Inflammatory macrophage (primary cell): ENCODE results near the gene CATSPERZ.
"Not testable (repeated sequence)": the region's sequence is repeated elsewhere in the genome, so short reads cannot be mapped to it uniquely, and the experiment has no call there.

Source experiments
- DNase-seq, 2 donors: peaks; one replicate each; pipeline ENCODE4 v3.0.0-alpha.2; 2020 to 2022

Gene CATSPERZ

DNA sequence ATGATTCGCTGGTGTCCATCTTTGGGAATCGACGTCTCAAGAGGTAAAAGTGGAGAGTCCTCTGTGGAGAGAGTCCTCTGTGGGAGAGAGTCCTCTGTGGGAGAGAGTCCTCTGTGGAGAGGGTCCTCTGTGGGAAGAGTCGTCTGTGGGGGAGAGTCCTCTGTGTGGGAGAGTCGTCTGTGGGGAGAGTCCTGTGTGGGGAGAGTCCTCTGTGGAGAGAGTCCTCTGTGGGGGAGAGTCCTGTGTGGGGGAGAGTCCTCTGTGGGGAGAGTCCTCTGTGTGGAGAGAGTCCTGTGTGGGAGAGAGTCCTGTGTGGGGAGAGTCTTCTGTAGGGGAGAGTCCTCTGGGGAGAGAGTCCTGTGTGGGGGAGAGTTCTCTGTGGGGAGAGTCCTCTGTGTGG, 20.9 kb downstream of the CATSPERZ start:
- DNase-seq = no peak

DNA sequence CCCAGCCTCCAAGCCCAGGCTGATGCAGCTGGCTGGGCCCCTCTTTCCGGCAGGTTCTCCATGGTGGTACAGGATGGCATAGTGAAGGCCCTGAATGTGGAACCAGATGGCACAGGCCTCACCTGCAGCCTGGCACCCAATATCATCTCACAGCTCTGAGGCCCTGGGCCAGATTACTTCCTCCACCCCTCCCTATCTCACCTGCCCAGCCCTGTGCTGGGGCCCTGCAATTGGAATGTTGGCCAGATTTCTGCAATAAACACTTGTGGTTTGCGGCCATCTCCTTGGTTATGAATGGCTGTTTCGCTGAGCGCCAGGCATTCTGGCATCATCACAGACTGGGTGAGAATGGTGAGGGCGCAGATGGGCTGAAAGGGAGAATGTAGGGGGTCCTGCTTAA, 21.4 kb downstream of the CATSPERZ start:
- DNase-seq = no peak

DNA sequence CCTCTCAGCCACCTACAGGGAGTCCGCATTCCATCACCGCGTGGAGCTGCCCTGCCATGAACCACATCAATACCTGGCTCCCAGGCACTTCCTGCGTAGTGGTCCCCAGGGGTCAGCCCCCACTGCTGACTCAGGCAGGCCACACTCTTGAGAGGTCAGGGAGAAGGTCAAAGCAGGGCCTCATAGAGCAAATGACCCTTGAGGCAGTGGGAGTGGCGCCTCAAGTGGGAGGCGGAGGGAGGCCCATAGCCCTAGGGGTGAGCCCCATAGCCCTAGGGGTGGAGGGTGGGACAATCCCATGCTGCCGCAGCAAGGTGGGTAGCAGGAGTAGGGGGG, 22.7 kb downstream of the CATSPERZ start:
- no peak for DNase-seq

DNA sequence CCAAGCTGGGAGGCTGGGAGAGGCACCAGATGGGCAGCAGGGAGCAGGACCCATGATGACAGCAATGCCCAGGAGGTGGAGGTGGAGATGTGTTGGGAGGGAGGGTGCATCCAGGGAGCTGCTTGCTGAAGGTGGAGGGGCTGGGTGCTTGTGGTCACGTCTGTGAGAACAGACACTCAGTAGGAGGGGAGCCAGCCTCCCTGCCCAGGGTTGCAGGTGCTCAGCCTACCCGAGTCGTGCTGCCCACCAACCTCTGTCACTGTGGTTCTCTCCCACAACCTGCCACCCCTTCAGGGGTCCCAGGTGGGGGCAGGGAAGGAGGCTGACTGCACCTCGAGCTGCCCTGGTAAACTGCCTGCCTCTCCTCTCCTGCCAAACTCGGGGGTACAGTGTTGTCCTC, 23.2 kb downstream of the CATSPERZ start:
- DNase-seq = no peak

DNA sequence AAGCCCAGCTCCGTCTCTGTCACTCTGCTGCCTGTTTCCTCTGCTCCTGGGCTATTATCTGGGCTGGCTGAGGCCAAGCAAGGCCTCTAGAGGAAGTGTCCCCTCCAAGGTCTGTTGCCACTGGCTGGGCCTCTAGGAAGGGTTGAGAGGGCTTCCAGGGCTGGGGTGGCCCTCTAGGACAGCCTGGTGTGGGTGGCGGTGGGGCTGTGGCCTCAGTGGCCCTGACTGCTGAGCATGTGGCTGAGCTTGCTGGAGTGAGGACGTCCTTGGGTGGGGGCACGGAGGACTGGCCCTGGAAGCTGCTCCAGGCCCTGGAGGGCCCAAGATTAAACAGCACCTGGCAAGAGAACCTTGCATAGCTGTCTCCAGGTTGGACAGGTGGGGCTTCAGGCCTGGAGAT, 23.8 kb downstream of the CATSPERZ start:
- not testable (repeated sequence) for DNase-seq

DNA sequence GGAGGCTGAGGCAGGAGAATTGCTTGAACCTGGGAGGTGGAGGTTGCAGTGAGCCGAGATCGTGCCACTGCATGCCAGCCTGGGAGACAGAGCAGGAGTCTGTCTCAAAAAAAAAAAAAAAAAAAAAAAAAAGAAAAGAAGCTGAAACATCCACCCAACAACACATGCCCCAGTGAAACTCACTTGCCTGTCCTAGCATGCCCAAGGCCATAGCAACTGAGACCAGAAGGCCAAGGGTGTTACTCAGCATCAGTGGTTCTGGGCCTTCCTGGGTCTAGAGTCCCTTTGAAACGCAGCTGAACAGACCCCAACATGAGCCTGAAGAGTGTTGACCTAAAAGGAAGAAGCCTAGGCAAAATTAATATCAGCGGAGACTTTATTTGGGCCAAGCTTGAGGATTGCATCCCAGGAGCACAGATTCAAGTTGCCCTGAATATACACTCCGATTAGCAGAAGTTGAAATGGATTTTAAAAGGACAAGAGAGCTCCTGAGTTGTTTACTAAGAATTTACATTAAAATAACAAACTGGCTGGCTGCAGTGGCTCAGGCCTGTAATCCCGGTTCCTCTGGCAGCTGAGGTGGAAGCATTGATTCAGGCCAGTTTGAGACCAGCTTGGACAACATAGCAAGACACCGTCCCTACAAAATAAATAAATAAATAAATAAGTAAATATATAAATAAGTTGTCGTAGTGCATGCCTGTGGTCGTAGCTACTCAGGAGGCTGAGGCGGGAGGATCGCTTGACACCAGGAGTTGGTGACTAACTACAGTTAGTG, 24.7 kb downstream of the CATSPERZ start:
- no peak for DNase-seq

DNA sequence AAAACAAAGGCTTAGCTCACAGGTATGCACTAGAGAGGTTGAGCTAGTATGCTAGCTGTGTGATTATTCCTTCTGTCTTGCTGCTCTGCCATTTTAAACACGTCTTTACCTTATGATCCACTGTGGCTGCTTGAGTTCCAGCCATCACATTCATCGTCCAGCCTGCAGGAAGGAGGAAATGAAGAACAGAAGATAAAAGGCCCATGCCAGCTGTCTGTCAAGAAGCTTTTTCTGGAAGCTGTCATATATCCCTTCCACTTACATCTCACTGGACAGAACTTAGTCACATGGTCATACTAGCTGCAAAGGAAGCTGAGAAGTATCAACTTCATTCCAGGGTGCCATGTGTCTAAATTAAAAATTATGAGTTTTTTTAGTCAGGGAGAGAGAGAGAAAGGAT, 27.2 kb downstream of the CATSPERZ start:
- DNase-seq = no peak

DNA sequence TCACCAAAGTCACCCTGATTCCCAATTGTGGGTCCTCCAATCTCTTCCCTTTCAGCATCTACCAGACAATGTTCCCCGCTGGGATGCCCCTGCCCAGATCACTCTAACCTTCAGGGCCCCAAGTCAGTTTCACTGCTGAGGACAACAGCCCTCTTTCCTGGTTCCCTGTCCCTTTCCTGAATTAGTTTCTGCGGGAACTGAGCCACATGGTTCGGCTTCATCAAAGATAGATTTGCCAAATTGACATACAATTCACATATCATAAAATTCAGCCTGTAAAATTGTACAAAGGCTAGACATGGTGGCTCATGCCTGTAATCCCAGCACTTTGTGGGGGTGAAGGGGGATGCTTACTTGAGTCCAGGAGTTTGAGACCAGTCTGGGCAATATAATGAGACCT, 27.8 kb downstream of the CATSPERZ start:
- DNase-seq = no peak

DNA sequence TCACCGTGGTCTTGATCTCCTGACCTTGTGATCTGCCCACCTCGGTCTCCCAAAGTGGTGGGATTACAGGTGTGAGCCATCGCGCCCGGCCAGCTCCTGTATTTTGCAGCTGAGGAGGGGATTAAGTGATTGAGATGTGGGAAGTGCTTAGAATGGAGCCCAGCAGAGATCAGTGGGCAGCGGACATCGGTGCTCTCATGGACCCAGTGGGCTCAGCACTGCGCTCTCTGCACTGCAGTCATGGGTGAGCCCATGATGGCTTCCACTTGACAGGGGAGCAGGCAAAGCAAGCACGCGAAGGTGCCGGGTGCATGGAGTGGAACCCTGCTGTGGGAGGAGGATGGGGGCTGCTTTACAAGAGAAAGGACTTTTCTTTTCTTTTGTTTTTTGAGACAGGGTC, 30.7 kb downstream of the CATSPERZ start:
- no peak for DNase-seq

DNA sequence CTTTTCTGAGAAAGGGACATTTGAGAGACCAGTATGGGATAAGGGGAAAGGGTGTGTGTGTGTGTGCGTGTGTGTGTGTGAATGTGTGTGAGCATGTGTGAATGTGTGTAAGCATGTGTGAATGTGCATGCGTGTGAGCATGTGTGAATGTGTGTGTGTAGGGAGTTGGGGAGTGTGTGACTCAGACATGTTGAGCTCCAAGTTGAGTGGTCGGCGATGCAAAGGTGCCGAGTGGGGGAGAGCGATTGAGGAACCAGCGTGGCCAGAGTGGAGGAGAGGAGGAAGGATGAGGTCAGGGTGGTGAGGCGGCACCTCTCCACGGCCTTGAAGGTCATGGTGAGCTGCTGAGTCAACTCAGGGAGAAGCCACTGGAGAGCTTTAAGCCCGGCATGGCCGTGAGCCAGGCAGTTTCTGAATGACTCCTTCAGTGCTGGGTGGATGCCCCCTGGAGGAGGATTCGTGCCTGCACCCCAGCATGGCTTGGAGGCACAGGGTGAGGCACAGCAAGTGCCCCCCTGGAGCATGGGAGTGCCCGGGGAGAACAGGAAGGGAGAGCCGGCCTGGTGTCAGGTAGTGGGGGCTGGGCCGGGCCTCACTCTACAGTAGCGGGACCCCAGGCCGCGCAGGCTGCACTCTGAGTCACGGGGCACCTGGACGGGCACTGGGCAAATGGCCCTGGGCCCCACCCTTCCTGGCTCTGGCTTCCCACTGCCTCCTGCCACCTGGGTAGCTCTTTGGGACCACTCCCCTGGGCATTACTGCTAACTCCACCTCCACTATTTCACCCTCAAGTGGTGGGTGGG, 31.6 kb downstream of the CATSPERZ start:
- DNase-seq = peak; percentile 90 to 93

DNA sequence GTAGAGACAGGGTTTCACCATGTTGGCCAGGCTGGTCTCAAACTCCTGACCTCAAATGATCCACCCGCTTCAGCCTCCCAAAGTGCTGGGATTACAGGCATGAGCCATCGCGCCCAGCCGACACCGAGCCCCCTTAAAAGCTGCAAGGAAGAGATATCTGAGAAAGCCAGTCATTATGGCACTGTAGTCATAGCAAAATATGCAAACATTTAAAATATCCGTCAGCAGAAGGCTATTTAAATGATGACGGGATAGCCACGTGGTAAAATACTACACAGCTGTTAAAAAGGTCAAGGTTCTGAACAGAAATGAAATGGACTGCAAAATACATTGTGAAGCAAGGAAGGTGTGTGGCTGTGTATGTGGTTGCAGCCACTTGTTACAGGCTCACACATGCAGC, 33.4 kb downstream of the CATSPERZ start:
- DNase-seq = no peak

DNA sequence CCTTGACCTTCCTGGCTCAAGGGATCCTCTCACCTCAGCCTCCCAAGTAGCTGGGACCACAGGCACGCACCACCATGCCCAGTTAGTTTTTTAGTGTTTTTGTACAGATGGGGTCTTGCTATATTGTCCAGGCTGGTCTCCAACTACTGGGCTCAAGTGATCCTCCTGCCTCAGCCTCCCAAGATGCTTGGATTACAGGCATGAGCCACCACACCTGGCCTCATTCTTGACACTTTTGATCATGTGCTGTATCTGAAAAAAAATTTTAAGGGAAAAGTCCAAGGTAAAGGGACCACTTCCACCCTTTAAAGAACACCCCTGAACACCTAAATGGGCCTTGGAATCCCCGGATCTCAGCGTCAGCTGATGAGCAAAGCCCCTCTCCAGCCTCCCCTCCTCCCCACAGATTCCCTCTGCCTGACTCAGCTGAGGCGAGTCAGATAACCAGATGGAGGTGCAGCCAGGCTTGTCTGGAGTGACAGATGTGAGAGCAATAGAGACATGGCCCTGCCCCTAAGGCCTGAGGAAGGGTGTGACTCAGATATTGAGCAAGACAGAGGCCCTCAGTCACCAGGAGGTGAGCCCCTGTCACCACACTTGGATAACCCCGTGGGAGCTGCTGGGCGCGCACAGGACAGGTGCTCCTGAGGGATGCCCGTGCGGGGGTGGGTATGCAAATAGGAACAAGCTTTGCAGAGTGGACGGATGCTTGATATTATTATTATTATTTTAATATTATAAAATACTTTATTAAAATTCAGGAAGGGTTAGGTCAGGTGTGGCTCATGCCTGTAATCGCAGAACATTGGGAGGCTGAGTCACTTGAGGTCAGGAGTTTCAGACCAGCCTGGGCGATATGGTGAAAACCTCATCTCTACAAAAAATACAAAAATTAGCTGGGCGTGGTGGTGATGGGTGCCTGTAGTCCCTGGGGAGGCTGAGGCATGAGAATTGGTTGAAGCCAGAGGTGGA, 34.9 kb downstream of the CATSPERZ start:
- peak; percentile 68 to 80 for DNase-seq

DNA sequence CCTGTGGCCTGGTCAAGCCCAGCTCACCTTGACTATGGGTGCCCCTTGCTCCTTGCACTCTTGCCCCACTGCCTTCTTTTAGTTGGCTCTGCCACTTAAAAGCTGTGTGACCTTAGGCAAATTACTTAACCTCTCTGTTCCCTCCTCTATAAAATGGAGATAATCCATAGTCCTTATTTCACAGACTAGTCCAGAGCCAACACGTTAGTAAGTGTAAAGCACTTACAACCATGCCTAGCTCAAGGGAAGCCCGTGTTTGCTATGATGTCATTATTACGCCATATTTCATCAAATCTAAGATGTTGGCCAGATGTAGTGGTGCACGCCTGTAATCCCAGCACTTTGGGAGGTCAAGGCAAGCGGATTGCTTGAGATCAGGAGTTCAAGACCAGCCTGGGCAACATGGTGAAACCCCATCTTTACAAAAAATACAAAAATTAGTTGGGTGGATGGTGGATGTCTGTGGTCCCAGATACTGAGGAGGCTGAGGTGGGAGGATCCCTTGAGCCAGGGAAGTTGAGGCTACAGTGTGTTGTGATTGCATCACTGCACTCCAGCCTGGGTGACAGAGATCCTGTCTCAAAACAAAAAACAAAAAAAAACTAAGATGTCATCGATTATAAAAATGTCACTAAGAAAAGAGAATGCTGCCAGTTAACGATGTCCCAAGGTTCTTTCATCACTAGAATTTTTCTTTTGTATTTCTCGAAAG, 37.5 kb downstream of the CATSPERZ start:
- no peak for DNase-seq

DNA sequence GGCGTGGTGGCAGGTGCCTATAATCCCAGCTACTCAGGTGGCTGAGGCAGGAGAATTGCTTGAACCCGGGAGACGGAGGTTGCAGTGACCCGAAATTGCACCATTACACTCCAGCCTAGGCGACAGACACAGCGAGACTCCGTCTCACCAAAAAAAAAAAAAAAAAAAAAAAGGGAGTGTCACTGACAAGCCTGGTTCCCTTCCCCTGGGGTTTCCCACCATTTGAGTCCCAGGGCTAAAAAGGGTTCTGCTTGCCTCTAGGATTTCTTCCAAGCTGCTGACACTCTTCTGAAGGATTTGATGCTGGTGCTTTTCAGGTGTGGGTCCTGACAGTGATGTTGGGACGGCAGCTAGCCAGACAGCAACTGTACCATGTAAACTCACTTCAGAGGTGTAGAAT, 38.6 kb downstream of the CATSPERZ start:
- no peak for DNase-seq

DNA sequence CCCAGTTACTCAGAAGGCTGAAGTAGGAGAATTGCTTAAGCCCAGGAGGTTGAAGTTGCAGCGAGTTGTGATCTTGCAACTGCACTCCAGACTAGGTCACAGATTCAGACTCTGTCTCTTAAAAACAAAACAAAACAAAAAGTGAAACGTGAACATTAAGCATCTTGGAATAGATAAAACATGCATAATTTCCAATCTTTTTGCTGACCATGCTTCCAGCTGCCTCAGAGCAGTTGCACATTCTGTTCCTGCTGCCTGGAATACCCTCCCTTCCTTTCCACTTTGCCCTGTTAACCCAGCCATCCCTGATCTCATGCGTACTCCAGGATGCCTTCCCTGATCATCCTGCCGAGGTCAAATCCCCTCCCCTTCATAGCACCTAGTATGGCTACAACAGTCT, 39.1 kb downstream of the CATSPERZ start:
- DNase-seq = no peak

DNA sequence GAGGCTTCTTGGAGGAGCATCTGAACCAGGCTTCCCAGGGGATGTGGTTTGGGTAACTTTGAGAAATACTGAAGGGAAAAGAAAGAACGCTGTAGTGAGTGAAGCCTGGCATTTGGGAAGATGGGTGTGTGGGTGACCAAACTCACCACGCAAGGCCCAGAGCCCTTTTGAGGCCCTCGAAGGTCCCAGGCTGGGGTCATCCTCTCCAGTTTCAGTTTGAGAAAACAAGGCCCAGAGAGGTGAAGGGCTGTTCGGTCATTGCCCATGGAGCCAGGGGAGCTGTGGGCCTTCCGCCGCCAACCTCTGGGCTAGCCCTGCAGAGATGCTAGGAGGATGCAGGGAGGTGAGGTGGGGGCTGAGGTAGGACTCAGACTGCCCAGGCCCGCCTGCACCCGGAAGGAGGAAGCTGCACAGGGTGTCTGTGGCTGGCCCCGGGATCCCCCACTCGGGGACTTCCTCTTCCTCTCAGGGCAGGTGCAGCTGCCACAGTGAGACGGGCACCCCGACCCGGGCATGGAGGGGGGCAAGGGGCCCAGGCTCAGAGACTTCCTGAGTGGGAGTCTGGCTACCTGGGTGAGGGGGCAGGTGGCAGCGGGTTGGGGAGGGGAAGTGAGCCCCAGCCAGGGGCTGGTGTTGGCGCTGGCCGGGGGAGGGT, 39.7 kb downstream of the CATSPERZ start, which contains the start of gene CCDC88B:
Gene CCDC88B (plus strand): TSS at position 451 of the 655 bp plus-strand sequence. CDS start 63 bp downstream, at position 514.
- peak; percentile 59 to 73 for DNase-seq

DNA sequence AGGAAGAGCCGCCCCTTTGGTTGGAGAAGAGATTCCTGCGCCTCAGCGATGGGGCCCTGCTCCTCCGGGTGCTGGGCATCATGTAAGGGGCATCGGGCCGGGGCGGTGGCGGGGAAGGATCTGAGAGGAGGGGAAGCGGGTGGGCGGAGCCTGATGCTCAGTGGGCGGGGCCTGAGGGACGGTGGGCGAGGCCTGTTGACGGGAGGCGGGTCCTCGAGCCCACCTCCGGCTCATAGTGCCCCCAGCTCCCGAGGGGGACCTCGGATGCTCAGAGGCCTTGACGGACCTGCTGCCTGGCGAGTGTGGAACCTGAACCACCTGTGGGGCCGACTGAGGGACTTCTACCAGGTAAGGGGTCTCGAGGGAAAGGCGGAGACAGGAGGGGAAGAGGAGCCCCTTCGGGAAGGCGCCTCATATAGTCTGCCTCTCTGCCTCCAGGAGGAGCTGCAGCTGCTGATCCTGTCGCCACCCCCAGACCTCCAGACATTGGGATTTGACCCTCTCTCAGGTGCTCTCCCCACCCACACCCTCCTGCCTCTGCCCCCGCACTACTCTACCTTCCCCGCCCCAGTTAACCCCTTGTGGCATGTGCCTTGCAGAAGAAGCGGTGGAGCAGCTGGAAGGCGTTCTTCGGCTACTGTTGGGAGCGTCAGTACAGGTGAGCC, 40.6 kb downstream of the CATSPERZ start:
- DNase-seq = peak; percentile 47 to 52

DNA sequence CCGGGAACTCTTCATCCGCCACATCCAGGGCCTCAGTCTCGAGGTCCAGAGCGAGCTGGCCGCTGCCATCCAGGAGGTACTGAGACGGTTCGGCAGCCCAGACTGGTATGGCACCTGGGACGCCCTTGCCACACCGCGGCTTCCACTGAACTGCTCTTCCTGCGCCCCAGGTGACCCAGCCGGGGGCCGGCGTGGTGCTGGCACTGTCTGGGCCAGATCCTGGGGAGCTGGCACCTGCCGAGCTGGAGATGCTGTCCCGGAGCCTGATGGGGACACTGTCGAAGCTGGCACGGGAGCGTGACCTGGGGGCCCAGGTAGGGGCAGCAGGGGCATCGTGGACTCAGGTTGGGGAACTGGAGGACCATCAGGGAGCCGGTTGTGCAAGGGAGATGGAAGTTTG, 41.3 kb downstream of the CATSPERZ start:
- no peak for DNase-seq

DNA sequence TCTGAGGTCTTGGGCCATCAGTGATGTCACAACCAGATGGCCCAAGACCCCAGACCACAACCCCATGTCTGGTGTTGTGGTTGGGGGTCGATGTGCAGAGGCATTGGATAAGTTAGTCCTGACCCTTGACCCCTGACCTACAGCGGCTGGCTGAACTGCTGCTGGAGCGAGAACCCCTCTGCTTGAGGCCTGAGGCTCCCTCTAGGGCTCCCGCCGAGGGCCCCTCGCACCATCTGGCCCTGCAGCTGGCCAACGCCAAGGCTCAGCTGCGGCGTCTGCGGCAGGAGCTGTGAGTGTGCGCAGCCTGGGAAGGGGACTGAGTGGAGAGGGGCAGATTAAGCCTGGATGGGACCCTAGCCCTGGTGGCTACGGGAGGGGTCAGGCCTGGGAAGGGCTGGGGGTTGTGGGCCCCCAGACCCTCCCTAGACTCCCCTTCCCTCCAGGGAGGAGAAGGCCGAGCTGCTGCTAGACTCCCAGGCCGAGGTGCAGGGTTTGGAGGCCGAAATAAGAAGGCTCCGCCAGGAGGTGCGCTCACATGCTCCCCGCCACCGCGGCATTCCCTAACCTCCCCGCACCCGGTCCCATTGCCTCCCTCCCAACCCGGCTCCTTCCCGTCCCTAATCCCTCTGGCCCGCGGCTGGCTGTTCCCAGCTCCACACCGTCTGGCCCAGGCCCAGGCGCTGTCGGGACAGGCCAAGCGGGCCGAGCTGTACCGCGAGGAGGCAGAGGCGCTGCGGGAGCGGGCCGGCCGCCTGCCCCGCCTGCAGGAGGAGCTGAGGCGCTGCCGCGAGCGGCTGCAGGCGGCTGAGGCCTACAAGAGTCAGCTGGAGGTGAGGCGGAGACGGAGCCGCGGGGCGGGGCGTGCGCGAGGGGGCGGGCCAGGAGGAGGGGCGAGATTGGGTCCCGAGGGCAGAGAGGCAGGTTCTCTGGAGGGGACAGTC, 42.0 kb downstream of the CATSPERZ start:
- peak; percentile 89 to 91 for DNase-seq
